HFFc6 (cell line): ENCODE measurements around the gene MAST4. TPM values are rescaled to one million over a fixed set of nuclear protein-coding genes. Genes with fewer than 3 reads are reported as not detected.

Source experiments
- DNase-seq: peaks from one replicate; pipeline ENCODE4 v3.0.0-alpha.2; 2018
- H3K27ac Mint-ChIP-seq: 2 replicates; pipeline ENCODE4 v1.8.0; 2020; ENCODE audit warnings: mild to moderate bottlenecking, mixed read lengths
- H3K27me3 Mint-ChIP-seq: 2 replicates; pipeline ENCODE4 v1.8.0; 2021; ENCODE audit warnings: mild to moderate bottlenecking, moderate library complexity, mixed read lengths; ENCODE audit not compliant: insufficient read depth
- H3K36me3 Mint-ChIP-seq: 2 replicates; pipeline ENCODE4 v1.8.0; 2021; ENCODE audit warnings: low read depth, mixed read lengths
- H3K4me1 Mint-ChIP-seq: 2 replicates; pipeline ENCODE4 v1.8.0; 2020; ENCODE audit warnings: low read depth, mixed read lengths
- H3K4me3 Mint-ChIP-seq: 2 replicates; pipeline ENCODE4 v1.8.0; 2020; ENCODE audit warnings: mild to moderate bottlenecking, moderate library complexity, mixed read lengths
- H3K9me3 Mint-ChIP-seq: 2 replicates; pipeline ENCODE4 v1.8.0; 2020; ENCODE audit warnings: mild to moderate bottlenecking, mixed read lengths
- total RNA-seq, 6 experiments: library from RNA; stranded (reverse); fragmentation: NEBNext Ultra II Directional; extraction: Animal tissue kit (Norgen Biotek cat#: 25700); gene quantifications; 2 replicates in 1 of 6; 3 replicates in 5 of 6; pipeline ENCODE4 v1.2.3, GENCODE V29; 2021
- TF ChIP-seq, protein P1 (sequence below): fragments of 200-600 bp; sonication (generic); IDR thresholded peaks from 2 replicates; pipeline ENCODE4 v1.5.0; 2021; ENCODE audit warnings: antibody characterized with exemption, mild to moderate bottlenecking

MAST4 gene
- total RNA-seq, 6 experiments from 2014 or later, result 3.0 to 5.6 (median 3.9) TPM

DNA sequence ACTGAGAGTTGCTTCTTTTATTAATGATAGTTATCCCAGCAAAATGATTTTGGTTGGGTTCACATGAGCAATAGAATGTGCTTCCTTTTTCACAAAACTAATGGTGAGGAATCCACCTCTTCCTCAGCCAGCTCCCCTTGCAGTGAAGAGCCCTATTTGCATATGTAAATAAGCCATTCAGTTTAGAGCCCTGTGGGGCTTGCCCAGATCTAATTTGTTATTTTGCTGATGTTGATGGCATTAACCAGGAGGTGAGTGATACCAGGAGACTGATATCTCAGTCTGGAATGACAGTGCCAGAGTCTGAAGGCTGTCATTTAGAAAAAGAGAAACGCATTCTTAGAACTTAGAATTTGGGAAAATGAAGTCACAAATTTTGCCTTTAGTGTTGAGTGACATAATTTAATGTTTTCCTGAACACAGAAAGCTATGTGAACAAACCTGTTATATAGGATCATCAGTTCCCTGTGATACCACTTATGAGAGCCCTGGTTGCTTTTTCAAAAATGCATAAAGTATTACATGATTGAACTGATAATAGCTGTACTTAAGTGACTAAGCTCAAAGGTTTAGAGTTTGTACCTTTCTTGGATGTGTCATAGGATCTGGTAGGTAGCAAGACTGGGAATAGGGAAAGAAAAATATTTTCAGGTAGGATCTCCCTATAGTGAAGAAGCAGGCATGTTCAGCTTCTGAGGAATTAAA, 271.6 kb downstream of the MAST4 start:
- no peak overlapping the region for H3K4me3 Mint-ChIP-seq
- DNase-seq, result no peak
- H3K27ac Mint-ChIP-seq, result no peak overlapping the region
- TF ChIP-seq, protein P1, sequence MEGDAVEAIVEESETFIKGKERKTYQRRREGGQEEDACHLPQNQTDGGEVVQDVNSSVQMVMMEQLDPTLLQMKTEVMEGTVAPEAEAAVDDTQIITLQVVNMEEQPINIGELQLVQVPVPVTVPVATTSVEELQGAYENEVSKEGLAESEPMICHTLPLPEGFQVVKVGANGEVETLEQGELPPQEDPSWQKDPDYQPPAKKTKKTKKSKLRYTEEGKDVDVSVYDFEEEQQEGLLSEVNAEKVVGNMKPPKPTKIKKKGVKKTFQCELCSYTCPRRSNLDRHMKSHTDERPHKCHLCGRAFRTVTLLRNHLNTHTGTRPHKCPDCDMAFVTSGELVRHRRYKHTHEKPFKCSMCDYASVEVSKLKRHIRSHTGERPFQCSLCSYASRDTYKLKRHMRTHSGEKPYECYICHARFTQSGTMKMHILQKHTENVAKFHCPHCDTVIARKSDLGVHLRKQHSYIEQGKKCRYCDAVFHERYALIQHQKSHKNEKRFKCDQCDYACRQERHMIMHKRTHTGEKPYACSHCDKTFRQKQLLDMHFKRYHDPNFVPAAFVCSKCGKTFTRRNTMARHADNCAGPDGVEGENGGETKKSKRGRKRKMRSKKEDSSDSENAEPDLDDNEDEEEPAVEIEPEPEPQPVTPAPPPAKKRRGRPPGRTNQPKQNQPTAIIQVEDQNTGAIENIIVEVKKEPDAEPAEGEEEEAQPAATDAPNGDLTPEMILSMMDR, result no peak
- peaks cover 12% of the 10 kb centered on the region for H3K27me3 Mint-ChIP-seq
- H3K4me1 Mint-ChIP-seq, result no peaks in the 10 kb centered on the region
- no peaks in the 10 kb centered on the region for H3K9me3 Mint-ChIP-seq
- H3K36me3 Mint-ChIP-seq, result no peaks in the 10 kb centered on the region

DNA sequence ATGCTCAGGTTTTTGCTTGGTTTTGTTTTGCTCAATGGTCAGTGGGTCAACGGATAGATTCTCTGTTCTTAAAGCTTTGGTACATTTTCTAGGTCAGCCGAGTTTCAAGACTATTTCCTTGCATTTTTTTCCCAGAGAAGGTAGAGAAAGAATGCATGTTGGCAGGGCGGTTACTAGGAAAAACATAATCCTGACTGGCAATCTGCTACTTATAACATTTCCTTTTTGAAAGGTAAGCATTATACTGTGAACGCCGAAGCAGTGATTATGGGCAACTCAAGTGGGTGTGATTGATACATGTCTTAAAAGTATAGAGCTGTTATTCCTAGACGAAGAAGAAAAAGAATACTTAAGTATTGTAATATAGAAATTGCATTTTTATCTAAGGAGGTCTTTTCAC, 273.2 kb downstream of the MAST4 start:
- Mint-ChIP-seq H3K4me1 (no peaks in the 10 kb centered on the region), H3K36me3 (no peaks in the 10 kb centered on the region), H3K4me3 (no peak overlapping the region), H3K27me3 (peaks cover 11% of the 10 kb centered on the region), H3K27ac (no peak overlapping the region), H3K9me3 (no peaks in the 10 kb centered on the region)
- DNase-seq, result no peak
- TF ChIP-seq, protein P1, result no peak

DNA sequence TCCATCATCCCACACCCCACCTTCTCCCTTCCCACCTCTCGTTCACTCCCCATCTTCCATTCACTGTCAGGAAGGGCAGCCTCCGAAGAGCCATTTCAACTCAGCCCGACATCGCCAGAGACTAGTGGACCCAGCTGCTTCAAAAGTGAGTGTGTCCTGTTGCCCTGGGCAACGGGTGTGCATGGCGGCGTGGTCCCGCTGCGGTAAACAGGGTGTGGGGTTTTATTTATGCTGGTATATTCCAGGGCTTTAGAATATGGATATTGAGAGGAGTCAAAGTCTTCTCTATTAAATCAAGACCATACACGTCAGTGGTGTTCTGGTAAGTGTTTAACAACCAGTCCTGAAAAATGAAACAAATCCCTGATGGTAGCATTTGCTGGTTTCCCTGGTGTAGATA, 274.5 kb downstream of the MAST4 start:
- Mint-ChIP-seq H3K4me3 (no peak overlapping the region), H3K4me1 (no peaks in the 10 kb centered on the region), H3K9me3 (no peaks in the 10 kb centered on the region), H3K27me3 (peaks cover 11% of the 10 kb centered on the region), H3K36me3 (no peaks in the 10 kb centered on the region), H3K27ac (no peak overlapping the region)
- TF ChIP-seq, protein P1, result no peak
- DNase-seq, result no peak

DNA sequence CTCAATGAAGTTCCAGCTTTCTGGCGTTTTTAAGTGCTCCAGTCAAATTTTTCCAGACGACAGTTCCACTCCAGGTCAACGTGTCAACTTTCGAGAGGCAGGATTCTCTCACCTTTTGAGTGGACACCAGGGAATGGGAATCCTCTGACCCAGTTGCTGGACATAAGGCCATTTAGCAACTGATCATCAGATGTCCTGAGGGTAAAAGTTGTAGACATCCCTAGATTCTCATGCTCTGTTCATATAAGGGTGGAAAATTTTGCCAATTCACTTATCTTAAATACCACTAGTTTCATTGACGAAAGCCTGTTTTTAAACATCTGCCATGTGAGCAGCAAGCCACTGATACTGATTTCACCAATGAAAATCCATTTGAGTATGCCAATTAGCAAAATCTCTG, 275.5 kb downstream of the MAST4 start:
- Mint-ChIP-seq H3K9me3 (no peaks in the 10 kb centered on the region), H3K27me3 (peaks cover 17% of the 10 kb centered on the region), H3K4me3 (no peak overlapping the region), H3K27ac (no peak overlapping the region), H3K36me3 (no peaks in the 10 kb centered on the region), H3K4me1 (no peaks in the 10 kb centered on the region)
- TF ChIP-seq, protein P1, result no peak
- DNase-seq, result no peak

DNA sequence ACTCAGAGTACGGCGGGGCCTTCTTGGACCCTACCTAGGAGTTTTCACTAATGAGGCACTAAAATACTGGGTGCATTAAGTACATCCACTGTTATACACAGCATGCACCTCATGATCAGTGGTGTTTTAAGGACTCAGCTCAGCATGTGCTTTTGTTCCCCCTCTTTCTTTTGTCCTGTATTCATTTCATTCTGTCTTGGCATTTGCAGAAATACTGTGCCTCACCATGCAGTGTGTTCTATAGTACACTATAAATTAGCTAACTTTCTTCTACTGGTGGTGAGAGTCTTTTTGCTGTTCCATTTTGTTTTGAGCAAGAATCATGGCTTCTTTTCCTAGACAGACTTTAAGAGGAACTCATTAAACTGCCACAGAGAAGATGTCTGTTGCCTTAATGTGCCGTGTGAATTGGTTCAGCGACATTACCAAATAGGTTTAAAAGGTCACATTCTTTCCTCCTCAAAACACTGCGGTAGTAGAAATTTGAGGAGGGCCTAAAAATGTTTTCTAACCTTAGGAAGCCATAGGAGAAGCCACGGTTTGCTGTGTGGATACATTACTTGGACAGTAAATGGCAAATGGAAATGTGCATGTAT, 276.6 kb downstream of the MAST4 start:
- Mint-ChIP-seq H3K4me1 (no peaks in the 10 kb centered on the region), H3K27ac (no peak overlapping the region)
- no peak for DNase-seq

More for the DNA sequence above, 276.6 kb downstream of the MAST4 start:
- Mint-ChIP-seq H3K27me3 (peaks cover 17% of the 10 kb centered on the region), H3K4me3 (no peak overlapping the region), H3K36me3 (no peaks in the 10 kb centered on the region), H3K9me3 (no peaks in the 10 kb centered on the region)
- TF ChIP-seq, protein P1, result no peak
